WTC11 (cell line): Measurements from ENCODE around the gene PDE6D. TPM values are rescaled to one million over a fixed set of nuclear protein-coding genes. Genes with fewer than 3 reads are reported as not detected.

Experiments used
- AFF4 ChIP-seq: sonication (generic); formaldehyde crosslinking; IDR thresholded peaks from 2 replicates; pipeline ENCODE4 v1.8.1; 2023; ENCODE audit warnings: mild to moderate bottlenecking, missing genetic modification reagents, borderline replicate concordance
- ATF1 ChIP-seq: sonication (generic); formaldehyde crosslinking; IDR thresholded peaks from 2 replicates; pipeline ENCODE4 v1.8.1; 2023; ENCODE audit warnings: mild to moderate bottlenecking, moderate library complexity, missing genetic modification reagents
- CREM ChIP-seq: sonication (generic); formaldehyde crosslinking; IDR thresholded peaks from 2 replicates; pipeline ENCODE4 v1.8.1; 2022; ENCODE audit warnings: mild to moderate bottlenecking, missing genetic modification reagents, moderate library complexity
- CTCF ChIP-seq: fragments of 200-600 bp; IDR thresholded peaks from 2 replicates; pipeline ENCODE4 v1.8.0; 2022; ENCODE audit warnings: antibody characterized with exemption
- E2F4 ChIP-seq: sonication (generic); formaldehyde crosslinking; IDR thresholded peaks from 2 replicates; pipeline ENCODE4 v1.8.1; 2022; ENCODE audit warnings: low read depth, mild to moderate bottlenecking, moderate library complexity, missing genetic modification reagents, borderline replicate concordance
- E2F5 ChIP-seq: sonication (generic); formaldehyde crosslinking; IDR thresholded peaks from 2 replicates; pipeline ENCODE4 v1.8.1; 2022; ENCODE audit warnings: mild to moderate bottlenecking, moderate library complexity, missing genetic modification reagents
- FOXP4 ChIP-seq: sonication (generic); formaldehyde crosslinking; IDR thresholded peaks from 2 replicates; pipeline ENCODE4 v1.8.0; 2022; ENCODE audit warnings: mild to moderate bottlenecking, missing genetic modification reagents
- GABPB1 ChIP-seq: sonication (generic); formaldehyde crosslinking; IDR thresholded peaks from 2 replicates; pipeline ENCODE4 v1.8.1; 2023; ENCODE audit warnings: mild to moderate bottlenecking, missing genetic modification reagents
- NR3C1 ChIP-seq: sonication (generic); formaldehyde crosslinking; conservative IDR thresholded peaks from 2 replicates; pipeline ENCODE4 v1.8.1; 2023; ENCODE audit warnings: low read depth, mild to moderate bottlenecking, missing genetic modification reagents
- OVOL2 ChIP-seq: fragments of 250-450 bp; sonication (Bioruptor Pico); IDR thresholded peaks from 2 replicates; pipeline ENCODE4 v1.9.0; 2021; ENCODE audit warnings: mild to moderate bottlenecking, borderline replicate concordance
- SOX15 ChIP-seq: fragments of 250-450 bp; sonication (Bioruptor Pico); IDR thresholded peaks from 2 replicates; pipeline ENCODE4 v1.9.0; 2021; ENCODE audit warnings: mild to moderate bottlenecking
- TCF7 ChIP-seq: sonication (generic); formaldehyde crosslinking; IDR thresholded peaks from 2 replicates; pipeline ENCODE4 v1.8.0; 2022; ENCODE audit warnings: mild to moderate bottlenecking, low read depth, missing genetic modification reagents, moderate library complexity
- TEAD1 ChIP-seq: sonication (generic); formaldehyde crosslinking; IDR thresholded peaks from 2 replicates; pipeline ENCODE4 v1.8.0; 2022; ENCODE audit warnings: mild to moderate bottlenecking, missing genetic modification reagents
- ZNF232 ChIP-seq: sonication (generic); formaldehyde crosslinking; IDR thresholded peaks from 2 replicates; pipeline ENCODE4 v1.8.0; 2022; ENCODE audit warnings: mild to moderate bottlenecking, missing genetic modification reagents
- total RNA-seq: library from RNA; stranded (reverse); gene quantifications from 3 replicates; pipeline ENCODE4 v1.2.3, GENCODE V29; 2021
- TF ChIP-seq, protein P1 (sequence below): sonication (generic); formaldehyde crosslinking; IDR thresholded peaks from 2 replicates; pipeline ENCODE4 v1.8.1; 2023; ENCODE audit warnings: mild to moderate bottlenecking, missing genetic modification reagents, moderate library complexity
- TF ChIP-seq, protein P2 (sequence below): sonication (generic); formaldehyde crosslinking; IDR thresholded peaks from 2 replicates; pipeline ENCODE4 v1.8.0; 2022; ENCODE audit warnings: mild to moderate bottlenecking, missing genetic modification reagents
- TF ChIP-seq, protein P3 (sequence below): sonication (generic); formaldehyde crosslinking; IDR thresholded peaks from 2 replicates; pipeline ENCODE4 v1.8.0; 2023; ENCODE audit warnings: missing genetic modification reagents, mild to moderate bottlenecking, borderline replicate concordance
- TF ChIP-seq, protein P4 (sequence below): fragments of 250-450 bp; sonication (Bioruptor Pico); IDR thresholded peaks from 2 replicates; pipeline ENCODE4 v1.9.0; 2021; ENCODE audit warnings: mild to moderate bottlenecking
- TF ChIP-seq, protein P5 (sequence below): fragments of 250-450 bp; sonication (Bioruptor Pico); conservative IDR thresholded peaks from 2 replicates; pipeline ENCODE4 v1.9.0; 2021; ENCODE audit warnings: mild to moderate bottlenecking

Gene PDE6D
- total RNA-seq, 1 experiment from 2014 or later = 30.2 TPM

DNA sequence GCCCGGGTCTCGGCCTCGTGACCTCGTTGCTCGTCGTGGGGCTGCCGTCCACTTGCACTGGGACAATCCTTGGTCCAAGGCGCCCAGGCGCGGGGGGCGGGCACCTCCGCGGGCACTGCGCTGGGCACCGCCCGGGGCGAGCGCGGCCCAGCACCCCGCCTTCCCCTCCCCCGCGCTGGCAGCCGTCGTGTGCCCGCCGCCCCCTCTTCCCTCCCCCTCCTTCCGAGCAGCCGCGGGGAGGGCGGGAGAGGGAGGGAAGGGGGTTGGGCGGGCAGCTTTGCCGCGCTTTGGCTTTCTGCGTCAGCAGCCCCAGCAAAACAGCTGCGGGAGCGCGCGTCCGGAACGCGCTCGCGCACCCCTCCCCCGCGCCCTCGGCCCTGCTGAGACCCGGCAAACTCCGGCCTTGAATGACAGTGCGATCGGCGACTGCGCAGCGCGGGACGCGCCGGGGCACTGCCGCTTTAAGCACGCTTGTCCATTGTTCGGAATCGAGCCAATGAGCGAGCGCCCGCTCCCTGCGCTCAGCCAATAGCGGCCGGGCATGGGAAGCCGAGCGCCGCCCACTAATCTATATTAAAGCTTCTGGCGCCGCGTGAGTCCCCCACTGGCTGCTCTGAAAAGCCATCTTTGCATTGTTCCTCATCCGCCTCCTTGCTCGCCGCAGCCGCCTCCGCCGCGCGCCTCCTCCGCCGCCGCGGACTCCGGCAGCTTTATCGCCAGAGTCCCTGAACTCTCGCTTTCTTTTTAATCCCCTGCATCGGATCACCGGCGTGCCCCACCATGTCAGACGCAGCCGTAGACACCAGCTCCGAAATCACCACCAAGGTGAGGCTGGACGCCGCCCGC, 72.9 kb downstream of the PDE6D start, which contains the start of gene PTMA (continued):
- TF ChIP-seq, protein P1, sequence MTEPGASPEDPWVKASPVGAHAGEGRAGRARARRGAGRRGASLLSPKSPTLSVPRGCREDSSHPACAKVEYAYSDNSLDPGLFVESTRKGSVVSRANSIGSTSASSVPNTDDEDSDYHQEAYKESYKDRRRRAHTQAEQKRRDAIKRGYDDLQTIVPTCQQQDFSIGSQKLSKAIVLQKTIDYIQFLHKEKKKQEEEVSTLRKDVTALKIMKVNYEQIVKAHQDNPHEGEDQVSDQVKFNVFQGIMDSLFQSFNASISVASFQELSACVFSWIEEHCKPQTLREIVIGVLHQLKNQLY (CRISPR knock-in tag) = no peak
- TF ChIP-seq FOXP4 (CRISPR knock-in tag) (peak; percentile 61; the same call in 1 of the 2 replicates), SOX15 (CRISPR knock-in tag) (no peak), ATF1 (CRISPR knock-in tag) (no peak), CTCF (no peak), AFF4 (CRISPR knock-in tag) (peak; percentile 95), CREM (CRISPR knock-in tag) (no peak), TEAD1 (CRISPR knock-in tag) (peak; percentile 88), TCF7 (no peak), OVOL2 (no peak), E2F5 (peak; percentile 98), E2F4 (CRISPR knock-in tag) (no peak), ZNF232 (CRISPR knock-in tag) (0 out of 2 replicates have a peak, but pooled peaks have one; percentile 6), GABPB1 (CRISPR knock-in tag) (peak; percentile 46), NR3C1 (CRISPR knock-in tag) (no peak)
- TF ChIP-seq, protein P2, sequence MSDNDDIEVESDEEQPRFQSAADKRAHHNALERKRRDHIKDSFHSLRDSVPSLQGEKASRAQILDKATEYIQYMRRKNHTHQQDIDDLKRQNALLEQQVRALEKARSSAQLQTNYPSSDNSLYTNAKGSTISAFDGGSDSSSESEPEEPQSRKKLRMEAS (CRISPR knock-in tag) = peak; percentile 52
- TF ChIP-seq, protein P3, sequence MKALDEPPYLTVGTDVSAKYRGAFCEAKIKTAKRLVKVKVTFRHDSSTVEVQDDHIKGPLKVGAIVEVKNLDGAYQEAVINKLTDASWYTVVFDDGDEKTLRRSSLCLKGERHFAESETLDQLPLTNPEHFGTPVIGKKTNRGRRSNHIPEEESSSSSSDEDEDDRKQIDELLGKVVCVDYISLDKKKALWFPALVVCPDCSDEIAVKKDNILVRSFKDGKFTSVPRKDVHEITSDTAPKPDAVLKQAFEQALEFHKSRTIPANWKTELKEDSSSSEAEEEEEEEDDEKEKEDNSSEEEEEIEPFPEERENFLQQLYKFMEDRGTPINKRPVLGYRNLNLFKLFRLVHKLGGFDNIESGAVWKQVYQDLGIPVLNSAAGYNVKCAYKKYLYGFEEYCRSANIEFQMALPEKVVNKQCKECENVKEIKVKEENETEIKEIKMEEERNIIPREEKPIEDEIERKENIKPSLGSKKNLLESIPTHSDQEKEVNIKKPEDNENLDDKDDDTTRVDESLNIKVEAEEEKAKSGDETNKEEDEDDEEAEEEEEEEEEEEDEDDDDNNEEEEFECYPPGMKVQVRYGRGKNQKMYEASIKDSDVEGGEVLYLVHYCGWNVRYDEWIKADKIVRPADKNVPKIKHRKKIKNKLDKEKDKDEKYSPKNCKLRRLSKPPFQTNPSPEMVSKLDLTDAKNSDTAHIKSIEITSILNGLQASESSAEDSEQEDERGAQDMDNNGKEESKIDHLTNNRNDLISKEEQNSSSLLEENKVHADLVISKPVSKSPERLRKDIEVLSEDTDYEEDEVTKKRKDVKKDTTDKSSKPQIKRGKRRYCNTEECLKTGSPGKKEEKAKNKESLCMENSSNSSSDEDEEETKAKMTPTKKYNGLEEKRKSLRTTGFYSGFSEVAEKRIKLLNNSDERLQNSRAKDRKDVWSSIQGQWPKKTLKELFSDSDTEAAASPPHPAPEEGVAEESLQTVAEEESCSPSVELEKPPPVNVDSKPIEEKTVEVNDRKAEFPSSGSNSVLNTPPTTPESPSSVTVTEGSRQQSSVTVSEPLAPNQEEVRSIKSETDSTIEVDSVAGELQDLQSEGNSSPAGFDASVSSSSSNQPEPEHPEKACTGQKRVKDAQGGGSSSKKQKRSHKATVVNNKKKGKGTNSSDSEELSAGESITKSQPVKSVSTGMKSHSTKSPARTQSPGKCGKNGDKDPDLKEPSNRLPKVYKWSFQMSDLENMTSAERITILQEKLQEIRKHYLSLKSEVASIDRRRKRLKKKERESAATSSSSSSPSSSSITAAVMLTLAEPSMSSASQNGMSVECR (CRISPR knock-in tag) = no peak
- TF ChIP-seq, protein P4, sequence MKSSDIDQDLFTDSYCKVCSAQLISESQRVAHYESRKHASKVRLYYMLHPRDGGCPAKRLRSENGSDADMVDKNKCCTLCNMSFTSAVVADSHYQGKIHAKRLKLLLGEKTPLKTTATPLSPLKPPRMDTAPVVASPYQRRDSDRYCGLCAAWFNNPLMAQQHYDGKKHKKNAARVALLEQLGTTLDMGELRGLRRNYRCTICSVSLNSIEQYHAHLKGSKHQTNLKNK (CRISPR knock-in tag) = no peak
- TF ChIP-seq, protein P5, sequence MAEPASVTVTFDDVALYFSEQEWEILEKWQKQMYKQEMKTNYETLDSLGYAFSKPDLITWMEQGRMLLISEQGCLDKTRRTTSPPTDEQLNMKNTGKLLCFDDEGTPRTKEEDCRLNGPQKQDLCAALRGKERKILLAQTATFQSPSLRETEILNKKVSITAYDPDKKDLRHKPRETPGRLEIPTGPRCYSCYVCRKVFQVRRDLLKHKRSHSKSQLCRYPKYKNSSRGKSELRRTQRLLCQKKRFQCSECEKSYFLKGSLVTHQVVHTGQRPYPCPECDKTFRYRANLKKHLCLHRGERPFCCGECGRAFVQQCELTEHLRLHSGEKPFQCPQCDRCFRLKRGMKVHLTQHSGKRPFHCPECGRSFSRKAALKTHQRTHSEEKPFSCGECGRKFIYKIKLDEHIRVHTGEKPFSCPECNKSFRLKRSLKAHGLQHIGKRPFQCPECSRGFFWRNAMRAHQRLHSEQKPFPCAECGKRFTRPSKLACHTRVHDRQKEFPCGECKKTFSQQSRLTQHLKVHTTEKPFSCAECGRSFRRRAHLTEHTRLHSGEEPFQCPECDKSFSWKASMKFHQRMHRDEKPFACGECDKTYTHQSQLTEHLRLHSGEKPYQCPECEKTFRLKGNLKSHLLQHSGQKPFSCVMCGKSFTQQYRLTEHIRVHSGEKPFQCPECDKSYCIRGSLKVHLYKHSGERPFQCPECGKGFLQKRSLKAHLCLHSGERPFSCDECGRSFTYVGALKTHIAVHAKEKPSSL (CRISPR knock-in tag) = no peak
